Measurements from ENCODE around the gene MRPL16. TPM values are rescaled to one million over a fixed set of nuclear protein-coding genes. Genes with fewer than 3 reads are reported as not detected.
A peak's percentile ranks its signal among the peaks of the same experiment; 100 is the strongest.

The MRPL16 gene
- total and polyA plus RNA-seq, 4 experiments from 2014 or later = 33.2 to 92.2 (median 60.7) TPM

- CTCF ChIA-PET (ENCODE audit: partially characterized antibody) = no interaction called here
- H3K4me1 Mint-ChIP-seq = peaks cover 16 to 52% (median 24%) of the 10 kb centered on the region in 4 donors
- Histone ChIP-seq H3K9me3 (ENCODE audit: control insufficient read depth in 1 of 2, low read length in 2 of 2) (no peaks in the 10 kb centered on the region), H3K4me1 (ENCODE audit: insufficient read depth, low read length) (peaks cover 9% of the 10 kb centered on the region), H3K27ac (ENCODE audit: low read depth, low read length) (no peak overlapping the region), H3K36me3 (ENCODE audit: insufficient read depth, low read length) (no peaks in the 10 kb centered on the region), H3K4me3 (ENCODE audit: low read length in 2 of 2) (no peak overlapping the region), H3K27me3 (ENCODE audit: insufficient read depth, low read length) (no peaks in the 10 kb centered on the region)
- intact Hi-C loops (cut with micrococcal nuclease) = loop anchor here (5.0 kb wide), 1 partner anchor 206 kb away; no protein-coding TSS in a partner anchor
- no peaks in the 10 kb centered on the region for H3K9me3 Mint-ChIP-seq
- peak overlapping the region in 1 of 7 donors; percentile 9 for H3K27ac Mint-ChIP-seq
- H3K27me3 Mint-ChIP-seq = no peaks in the 10 kb centered on the region
- H3K36me3 Mint-ChIP-seq = peaks cover 3 to 8% of the 10 kb centered on the region in 2 donors
- DNase-seq = no peak
- POLR2A ChIA-PET (ENCODE audit: partially characterized antibody) = no interaction called here
- H3K4me3 Mint-ChIP-seq = peak overlapping the region in 1 of 8 donors; percentile 40
Observed at GRCh38 chr11:59758401-59759037, 52.1 kb downstream of the MRPL16 start.

- peaks cover 0 to 8% of the 10 kb centered on the region in 2 donors for H3K36me3 Mint-ChIP-seq
- H3K4me1 ChIP-seq (ENCODE audit: insufficient read depth, low read length) = peaks cover 9% of the 10 kb centered on the region
- H3K4me3 ChIP-seq (ENCODE audit: low read length in 2 of 2) = no peak overlapping the region
- no peaks in the 10 kb centered on the region for H3K27me3 ChIP-seq (ENCODE audit: insufficient read depth, low read length)
- H3K27ac ChIP-seq (ENCODE audit: low read depth, low read length) = no peak overlapping the region
- no peaks in the 10 kb centered on the region for H3K9me3 ChIP-seq (ENCODE audit: control insufficient read depth in 1 of 2, low read length in 2 of 2)
- no peaks in the 10 kb centered on the region for H3K9me3 Mint-ChIP-seq
- ChIA-PET CTCF (ENCODE audit: partially characterized antibody) (interaction anchor here (3.4 to 6.1 kb wide), 4 partner anchors 9 to 51 kb away, joined by 21 to 140 read pairs (median 64); partner anchors contain the start of gene MRPL16), POLR2A (ENCODE audit: partially characterized antibody) (interaction anchor here (1.5 to 4.3 kb wide), 2 partner anchors 11 to 54 kb away, joined by 5 to 26 read pairs; partner anchors contain the start of gene MRPL16)
- H3K27me3 Mint-ChIP-seq = no peaks in the 10 kb centered on the region
- H3K27ac Mint-ChIP-seq = peak overlapping the region in 4 of 7 donors; percentile 4 to 83 (median 26)
- H3K4me3 Mint-ChIP-seq = peak overlapping the region; percentile 73 to 89 (median 84)
- H3K36me3 ChIP-seq (ENCODE audit: insufficient read depth, low read length) = no peaks in the 10 kb centered on the region
- intact Hi-C loops (cut with micrococcal nuclease) = loop anchor here (5.0 kb wide), 1 partner anchor 205 kb away; no protein-coding TSS in a partner anchor
- peaks cover 16 to 47% (median 24%) of the 10 kb centered on the region in 4 donors for H3K4me1 Mint-ChIP-seq
- DNase-seq = no peak
Observed at GRCh38 chr11:59756845-59757244, 53.7 kb downstream of the MRPL16 start.

- H3K4me1 Mint-ChIP-seq = peaks cover 16 to 47% (median 24%) of the 10 kb centered on the region in 4 donors
- no peak overlapping the region for H3K4me3 ChIP-seq (ENCODE audit: low read length in 2 of 2)
- H3K4me1 ChIP-seq (ENCODE audit: insufficient read depth, low read length) = peaks cover 9% of the 10 kb centered on the region
- H3K4me3 Mint-ChIP-seq = peak overlapping the region; percentile 80 to 93 (median 85)
- H3K27me3 ChIP-seq (ENCODE audit: insufficient read depth, low read length) = no peaks in the 10 kb centered on the region
- no peaks in the 10 kb centered on the region for H3K9me3 ChIP-seq (ENCODE audit: control insufficient read depth in 1 of 2, low read length in 2 of 2)
- H3K36me3 ChIP-seq (ENCODE audit: insufficient read depth, low read length) = no peaks in the 10 kb centered on the region
- POLR2A ChIA-PET (ENCODE audit: partially characterized antibody) = interaction anchor here (1.5 to 4.3 kb wide), 2 partner anchors 11 to 54 kb away, joined by 5 to 26 read pairs; partner anchors contain the start of gene MRPL16
- H3K27me3 Mint-ChIP-seq = no peaks in the 10 kb centered on the region
- peak overlapping the region in 5 of 7 donors; percentile 46 to 83 (median 55) for H3K27ac Mint-ChIP-seq
- CTCF ChIA-PET (ENCODE audit: partially characterized antibody) = interaction anchor here (1.1 to 6.1 kb wide), 6 partner anchors 10 to 66 kb away, joined by 3 to 140 read pairs (median 38); partner anchors contain the start of gene MRPL16
- no peaks in the 10 kb centered on the region for H3K9me3 Mint-ChIP-seq
- H3K27ac ChIP-seq (ENCODE audit: low read depth, low read length) = no peak overlapping the region
- DNase-seq = no peak
- H3K36me3 Mint-ChIP-seq = peaks cover 0 to 8% of the 10 kb centered on the region in 2 donors
- intact Hi-C loops (cut with micrococcal nuclease) = loop anchor here (5.0 kb wide), 1 partner anchor 204 kb away; no protein-coding TSS in a partner anchor
Observed at GRCh38 chr11:59756558-59756840, 54.1 kb downstream of the MRPL16 start.

Other genes starting within 250 kb of the MRPL16 start
- gene OSBP, start 195.0 kb downstream of the MRPL16 start, total RNA-seq = 10 to 100 TPM; 55.3 to 55.6 TPM
- 10 to 100 TPM; 17.4 to 41.5 TPM for gene OSBP, start 195.0 kb downstream of the MRPL16 start, polyA plus RNA-seq
- gene PATL1, start 141.7 kb downstream of the MRPL16 start, total RNA-seq = 10 to 100 TPM; 45.3 to 45.5 TPM
- gene PATL1, start 141.7 kb downstream of the MRPL16 start, polyA plus RNA-seq = 1 to 10 TPM; 2.6 to 8.7 TPM
- gene OR10V1, start 96.9 kb downstream of the MRPL16 start, total RNA-seq = not detected
- gene OR10V1, start 96.9 kb downstream of the MRPL16 start, polyA plus RNA-seq = not detected
- 10 to 100 TPM; 13.6 to 15.4 TPM for gene STX3, start 55.4 kb downstream of the MRPL16 start, total RNA-seq
- gene STX3, start 55.4 kb downstream of the MRPL16 start, polyA plus RNA-seq = 1 to 10 TPM; 8.6 to 8.7 TPM
- gene CBLIF, start 34.7 kb upstream of the MRPL16 start, total RNA-seq = not detected
- not detected for gene CBLIF, start 34.7 kb upstream of the MRPL16 start, polyA plus RNA-seq
- under 1 TPM; 0.38 to 0.42 TPM for gene TCN1, start 55.7 kb upstream of the MRPL16 start, total RNA-seq
- gene TCN1, start 55.7 kb upstream of the MRPL16 start, polyA plus RNA-seq = not detected
- not detected for gene OOSP3, start 68.0 kb upstream of the MRPL16 start, total RNA-seq
- not detected for gene OOSP3, start 68.0 kb upstream of the MRPL16 start, polyA plus RNA-seq
- not detected for gene OOSP1, start 127.7 kb upstream of the MRPL16 start, total RNA-seq
- gene OOSP1, start 127.7 kb upstream of the MRPL16 start, polyA plus RNA-seq = not detected
- not detected for gene OOSP4A, start 153.3 kb upstream of the MRPL16 start, total RNA-seq
- not detected for gene OOSP4A, start 153.3 kb upstream of the MRPL16 start, polyA plus RNA-seq
- gene OOSP4B, start 206.4 kb upstream of the MRPL16 start, total RNA-seq = not detected
- gene OOSP4B, start 206.4 kb upstream of the MRPL16 start, polyA plus RNA-seq = not detected
- not detected for gene OOSP2, start 229.6 kb upstream of the MRPL16 start, total RNA-seq
- gene OOSP2, start 229.6 kb upstream of the MRPL16 start, polyA plus RNA-seq = not detected
- gene MS4A3, start 245.9 kb upstream of the MRPL16 start, total RNA-seq = not detected
- gene MS4A3, start 245.9 kb upstream of the MRPL16 start, polyA plus RNA-seq = under 1 TPM in 1 of 2 donors, not detected in 1; 0.37 TPM

Data from CD4-positive, alpha-beta memory T cell (primary cell).